Measurements from ENCODE around the gene SOX13.

The SOX13 gene

DNA sequence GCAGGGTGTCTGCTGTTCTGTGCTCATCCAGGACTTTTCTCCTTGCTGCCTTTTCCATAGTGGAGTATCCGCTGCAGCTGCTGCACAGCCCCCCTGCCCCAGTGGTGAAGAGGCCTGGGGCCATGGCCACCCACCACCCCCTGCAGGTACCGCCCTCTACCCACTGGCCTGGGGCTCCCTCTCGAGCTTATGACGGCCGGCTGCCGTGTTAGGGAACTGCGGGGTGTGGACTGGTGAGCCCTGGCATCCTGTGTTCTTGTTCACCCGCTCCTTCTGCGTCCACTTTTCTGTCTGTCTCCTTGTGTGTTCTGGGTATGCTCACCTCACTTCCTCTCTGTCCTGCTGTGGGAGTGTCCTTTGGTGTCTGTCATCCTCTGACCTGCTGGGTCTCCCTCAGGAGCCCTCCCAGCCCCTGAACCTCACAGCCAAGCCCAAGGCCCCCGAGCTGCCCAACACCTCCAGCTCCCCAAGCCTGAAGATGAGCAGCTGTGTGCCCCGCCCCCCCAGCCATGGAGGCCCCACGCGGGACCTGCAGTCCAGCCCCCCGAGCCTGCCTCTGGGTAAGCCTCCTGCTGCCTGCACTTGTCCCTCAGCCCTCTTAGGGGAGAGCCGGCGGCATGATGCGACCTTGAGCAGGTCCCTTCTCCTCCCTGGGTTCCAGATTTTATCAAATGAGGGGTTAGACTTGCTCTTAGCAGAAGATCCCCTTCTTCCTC lies 49.1 kb downstream of the SOX13 start:
- Mint-ChIP-seq H3K4me1 (ENCODE audit: low read depth) (no peaks in the 10 kb centered on the region), H3K36me3 (no peaks in the 10 kb centered on the region), H3K9me3 (ENCODE audit: low read depth) (no peaks in the 10 kb centered on the region), H3K27me3 (no peaks in the 10 kb centered on the region), H3K27ac (no peak overlapping the region), H3K4me3 (no peak overlapping the region)

DNA sequence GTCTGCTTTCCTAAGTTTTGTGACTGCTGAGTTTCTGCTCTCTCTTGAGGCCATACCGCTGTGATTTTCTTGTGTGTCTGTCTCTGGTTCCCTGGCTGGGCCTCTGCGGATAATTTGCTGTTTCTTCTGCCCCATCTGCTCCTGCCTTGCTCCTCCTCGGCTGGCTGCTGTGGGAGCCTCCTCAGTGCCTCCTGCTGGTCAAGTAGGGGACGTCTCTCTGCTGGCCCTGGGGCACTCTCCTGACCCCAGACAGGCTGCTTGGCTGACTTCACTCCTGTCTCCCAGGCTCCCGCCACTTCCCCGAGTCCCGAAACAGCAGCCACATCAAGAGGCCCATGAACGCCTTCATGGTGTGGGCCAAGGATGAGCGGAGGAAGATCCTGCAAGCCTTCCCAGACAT lies 50.5 kb downstream of the SOX13 start:
- Mint-ChIP-seq H3K27me3 (no peaks in the 10 kb centered on the region), H3K36me3 (no peaks in the 10 kb centered on the region), H3K4me3 (no peak overlapping the region), H3K27ac (no peak overlapping the region), H3K4me1 (ENCODE audit: low read depth) (no peaks in the 10 kb centered on the region), H3K9me3 (ENCODE audit: low read depth) (no peaks in the 10 kb centered on the region)

DNA sequence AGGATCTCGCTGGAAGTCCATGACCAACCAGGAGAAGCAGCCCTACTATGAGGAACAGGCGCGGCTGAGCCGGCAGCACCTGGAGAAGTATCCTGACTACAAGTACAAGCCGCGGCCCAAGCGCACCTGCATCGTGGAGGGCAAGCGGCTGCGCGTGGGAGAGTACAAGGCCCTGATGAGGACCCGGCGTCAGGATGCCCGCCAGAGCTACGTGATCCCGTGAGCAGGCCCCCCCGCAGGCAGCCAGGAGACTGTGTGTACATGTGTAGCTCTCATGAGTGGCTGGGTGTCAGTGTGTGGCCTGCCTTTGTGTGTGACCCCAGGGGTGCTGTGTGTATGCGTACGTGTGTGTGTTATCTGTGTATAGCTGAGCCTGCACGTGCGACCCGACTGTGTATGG lies 51.7 kb downstream of the SOX13 start:
- Mint-ChIP-seq H3K27ac (no peak overlapping the region), H3K4me3 (no peak overlapping the region), H3K36me3 (no peaks in the 10 kb centered on the region), H3K9me3 (ENCODE audit: low read depth) (no peaks in the 10 kb centered on the region), H3K27me3 (no peaks in the 10 kb centered on the region), H3K4me1 (ENCODE audit: low read depth) (peaks cover 4% of the 10 kb centered on the region)

DNA sequence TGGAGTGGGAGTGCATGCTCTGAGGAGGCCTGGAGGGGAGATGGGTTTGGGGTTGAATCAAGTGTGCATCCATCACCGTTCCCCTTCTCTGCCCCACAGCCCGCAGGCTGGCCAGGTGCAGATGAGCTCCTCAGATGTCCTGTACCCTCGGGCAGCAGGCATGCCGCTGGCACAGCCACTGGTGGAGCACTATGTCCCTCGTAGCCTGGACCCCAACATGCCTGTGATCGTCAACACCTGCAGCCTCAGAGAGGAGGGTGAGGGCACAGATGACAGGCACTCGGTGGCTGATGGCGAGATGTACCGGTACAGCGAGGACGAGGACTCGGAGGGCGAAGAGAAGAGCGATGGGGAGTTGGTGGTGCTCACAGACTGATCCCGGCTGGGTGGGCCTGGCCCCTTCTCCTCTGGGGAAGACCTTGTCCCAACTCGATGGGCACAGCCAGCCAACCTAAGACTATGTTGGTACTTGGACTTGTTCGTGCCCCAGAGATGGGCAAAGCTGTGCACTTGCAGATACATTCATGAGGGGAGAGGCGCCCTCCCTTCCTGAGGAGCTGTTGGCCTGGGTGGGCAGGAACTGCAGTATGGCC lies 52.9 kb downstream of the SOX13 start:
- Mint-ChIP-seq H3K27ac (no peak overlapping the region), H3K9me3 (ENCODE audit: low read depth) (no peaks in the 10 kb centered on the region), H3K4me3 (no peak overlapping the region)

DNA sequence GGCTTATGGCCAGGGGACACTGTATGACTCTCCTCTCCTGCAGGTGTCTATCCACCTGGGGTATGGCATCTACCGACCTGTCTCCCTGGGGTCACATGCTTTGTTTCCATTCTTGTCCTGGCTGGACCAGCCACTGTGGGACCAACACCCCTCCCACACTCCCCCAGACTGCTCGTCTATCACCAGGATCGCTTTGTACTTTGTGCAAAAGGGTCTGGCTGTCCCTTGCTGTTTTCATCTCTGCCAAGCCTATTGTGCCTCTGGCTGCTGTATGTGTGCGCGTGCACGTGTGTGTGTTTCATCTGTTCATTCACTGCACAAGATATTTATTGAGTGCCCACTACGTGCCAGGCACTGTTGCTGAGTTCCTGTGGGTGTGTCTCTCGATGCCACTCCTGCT lies 53.5 kb downstream of the SOX13 start:
- H3K4me1 Mint-ChIP-seq (ENCODE audit: low read depth), result peaks cover 4% of the 10 kb centered on the region

More for the DNA sequence above, 52.9 kb downstream of the SOX13 start:
- no peaks in the 10 kb centered on the region for H3K36me3 Mint-ChIP-seq
- no peaks in the 10 kb centered on the region for H3K27me3 Mint-ChIP-seq
- peaks cover 4% of the 10 kb centered on the region for H3K4me1 Mint-ChIP-seq (ENCODE audit: low read depth)

DNA sequence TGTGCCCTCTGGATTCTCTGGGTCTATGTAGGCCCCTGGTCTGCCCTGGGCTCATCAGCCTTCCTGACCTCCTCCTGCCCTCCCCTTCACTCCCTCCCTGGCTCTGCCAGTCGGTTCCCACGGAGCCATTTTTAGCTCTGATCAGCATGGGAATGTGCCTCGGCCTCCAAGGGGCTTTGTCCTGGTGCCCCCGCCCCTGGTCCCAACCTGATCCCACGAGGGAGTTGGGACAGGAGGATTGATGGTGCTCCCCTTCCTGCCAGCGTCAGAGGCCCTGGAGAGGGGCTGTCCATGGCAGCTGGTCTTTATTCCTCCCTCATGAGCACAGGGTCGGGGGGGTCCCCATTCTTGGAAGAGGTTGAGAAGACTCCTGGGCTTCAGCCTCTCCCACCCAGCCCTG lies 54.0 kb downstream of the SOX13 start:
- Mint-ChIP-seq H3K36me3 (no peaks in the 10 kb centered on the region), H3K9me3 (ENCODE audit: low read depth) (no peaks in the 10 kb centered on the region), H3K4me3 (no peak overlapping the region), H3K27ac (no peak overlapping the region), H3K27me3 (no peaks in the 10 kb centered on the region), H3K4me1 (ENCODE audit: low read depth) (peaks cover 4% of the 10 kb centered on the region)

More for the DNA sequence above, 53.5 kb downstream of the SOX13 start:
- Mint-ChIP-seq H3K9me3 (ENCODE audit: low read depth) (no peaks in the 10 kb centered on the region), H3K27me3 (no peaks in the 10 kb centered on the region), H3K4me3 (no peak overlapping the region), H3K36me3 (no peaks in the 10 kb centered on the region), H3K27ac (no peak overlapping the region)

DNA sequence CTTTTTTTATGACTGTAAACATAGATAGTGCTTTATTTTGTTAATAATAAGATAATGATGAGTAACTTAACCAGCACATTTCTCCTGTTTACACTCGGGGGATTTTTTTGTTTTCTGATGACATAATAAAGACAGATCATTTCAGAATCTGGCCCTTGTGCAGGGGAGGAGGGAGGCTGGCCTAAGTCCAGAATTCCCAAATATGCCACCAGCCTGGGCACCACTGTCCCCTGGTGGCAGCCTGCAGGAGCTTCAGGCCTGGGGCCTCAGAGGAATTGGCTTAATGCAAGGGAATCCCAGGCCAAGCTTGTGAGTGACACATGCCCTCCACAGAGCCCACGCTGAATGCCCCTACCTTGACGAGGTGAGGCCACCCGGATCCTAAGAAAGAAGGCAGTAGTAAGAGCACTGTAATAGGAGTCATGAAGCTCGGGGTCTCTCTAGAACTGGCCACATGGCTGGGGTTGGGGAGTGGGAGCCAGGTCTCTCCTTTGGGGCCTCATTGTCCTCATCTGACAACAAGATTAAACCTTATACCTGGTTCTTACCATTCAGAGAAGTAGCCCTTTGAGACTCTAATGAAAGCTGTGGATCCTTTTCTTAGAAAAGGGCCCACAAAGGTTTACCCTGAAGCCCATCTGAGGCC lies 54.8 kb downstream of the SOX13 start:
- no peaks in the 10 kb centered on the region for H3K27me3 Mint-ChIP-seq
- H3K9me3 Mint-ChIP-seq (ENCODE audit: low read depth), result no peaks in the 10 kb centered on the region
- no peak overlapping the region for H3K4me3 Mint-ChIP-seq
- no peaks in the 10 kb centered on the region for H3K36me3 Mint-ChIP-seq
- H3K27ac Mint-ChIP-seq, result no peak overlapping the region
- peaks cover 4% of the 10 kb centered on the region for H3K4me1 Mint-ChIP-seq (ENCODE audit: low read depth)

DNA sequence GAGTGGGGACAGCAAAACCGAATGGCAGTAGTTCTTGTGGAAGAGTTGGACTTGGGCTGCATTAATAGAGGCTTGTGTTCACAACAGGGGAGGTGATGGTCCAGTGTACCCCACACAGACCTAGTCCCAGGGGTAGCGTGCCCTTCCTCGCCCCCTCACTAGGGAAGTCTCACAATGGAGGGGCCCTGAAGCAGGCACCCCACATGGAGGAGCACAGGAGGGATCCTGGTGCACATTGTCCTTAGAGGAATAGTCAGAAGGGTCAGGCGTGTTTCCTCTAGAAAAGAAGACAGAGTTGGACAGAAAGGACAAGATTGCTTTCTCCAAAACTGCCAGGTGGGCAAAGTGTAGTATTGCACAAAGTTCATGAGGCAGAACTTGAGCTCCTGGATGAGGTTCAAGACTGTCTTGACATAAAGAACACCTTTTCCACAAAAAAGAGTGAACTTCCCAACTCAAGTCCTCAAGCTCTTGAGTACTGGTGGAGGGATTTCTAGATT lies 55.6 kb downstream of the SOX13 start:
- Mint-ChIP-seq H3K27me3 (no peaks in the 10 kb centered on the region), H3K27ac (no peak overlapping the region), H3K36me3 (no peaks in the 10 kb centered on the region), H3K4me3 (no peak overlapping the region), H3K9me3 (ENCODE audit: low read depth) (no peaks in the 10 kb centered on the region), H3K4me1 (ENCODE audit: low read depth) (peaks cover 4% of the 10 kb centered on the region)

DNA sequence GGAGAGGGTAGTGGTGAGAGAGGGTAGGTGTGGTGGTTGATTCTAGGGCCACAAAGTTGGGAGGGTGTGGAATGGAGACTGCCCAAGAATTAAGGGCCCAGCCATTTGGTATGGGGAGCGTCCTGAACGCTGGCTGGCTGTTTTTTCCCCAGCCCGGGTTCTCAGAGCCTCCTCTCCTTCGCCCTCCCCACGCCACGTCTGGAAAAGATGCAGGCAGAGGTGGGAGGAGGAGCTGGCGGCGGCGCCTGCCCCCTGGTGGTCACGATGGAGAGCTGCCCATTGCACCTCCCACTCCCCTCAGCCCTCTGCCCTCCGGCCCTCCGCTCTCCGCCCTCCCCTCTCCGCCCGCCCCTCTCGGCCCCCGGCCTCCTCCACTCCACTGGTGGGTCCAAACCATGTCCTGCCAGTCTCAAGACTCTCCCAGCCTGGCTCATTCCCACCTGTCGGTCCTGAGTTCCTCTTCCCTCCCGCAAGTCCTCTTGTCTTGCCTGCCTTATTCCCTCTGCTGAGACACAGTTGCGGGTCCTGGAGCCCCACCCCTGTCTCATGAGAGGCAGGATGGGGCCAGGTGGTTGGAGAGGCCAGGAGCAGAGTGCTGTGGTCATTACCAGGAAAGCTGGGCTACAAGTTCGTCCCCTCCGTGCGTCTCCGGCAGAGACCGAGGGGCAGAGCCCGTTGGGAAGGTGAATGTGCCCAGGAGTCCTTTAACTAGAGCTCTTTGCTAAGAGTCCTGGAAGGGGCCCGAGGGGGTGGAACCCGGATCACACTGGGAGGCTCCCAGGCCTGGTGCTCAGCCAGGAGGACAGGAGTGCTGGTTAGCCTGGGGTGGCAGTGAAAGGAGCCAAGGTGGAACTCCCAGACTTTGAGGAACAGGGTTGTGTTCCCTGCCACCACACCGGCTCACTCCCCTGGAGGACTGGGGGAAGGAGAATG lies 56.3 kb downstream of the SOX13 start:
- H3K4me1 Mint-ChIP-seq (ENCODE audit: low read depth), result peaks cover 4% of the 10 kb centered on the region
- H3K36me3 Mint-ChIP-seq, result no peaks in the 10 kb centered on the region
- H3K4me3 Mint-ChIP-seq, result no peak overlapping the region
- no peak overlapping the region for H3K27ac Mint-ChIP-seq
- H3K27me3 Mint-ChIP-seq, result no peaks in the 10 kb centered on the region
- H3K9me3 Mint-ChIP-seq (ENCODE audit: low read depth), result no peaks in the 10 kb centered on the region

DNA sequence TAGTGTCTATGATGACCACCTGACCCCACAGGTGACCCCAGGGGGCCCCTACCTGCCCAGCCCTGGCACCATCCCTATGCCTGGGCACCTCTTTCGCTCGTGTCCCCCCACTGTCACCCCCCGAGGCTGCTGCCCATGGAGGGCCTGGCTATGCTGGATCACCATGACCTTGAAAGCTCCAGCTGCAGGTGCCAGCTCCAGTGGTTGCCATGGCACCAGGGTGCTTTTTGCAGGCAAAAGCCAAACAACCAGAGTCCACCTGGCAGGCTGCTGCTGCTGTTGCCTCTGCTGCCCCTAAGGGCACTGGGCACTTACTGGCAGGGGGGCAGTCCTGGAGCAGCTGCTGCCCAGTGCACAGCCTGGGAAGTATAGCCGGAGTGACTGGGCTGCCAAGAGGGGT lies 57.3 kb downstream of the SOX13 start:
- peaks cover 4% of the 10 kb centered on the region for H3K4me1 Mint-ChIP-seq (ENCODE audit: low read depth)
- H3K27ac Mint-ChIP-seq, result no peak overlapping the region
- no peaks in the 10 kb centered on the region for H3K27me3 Mint-ChIP-seq
- no peaks in the 10 kb centered on the region for H3K36me3 Mint-ChIP-seq
- H3K4me3 Mint-ChIP-seq, result no peak overlapping the region
- H3K9me3 Mint-ChIP-seq (ENCODE audit: low read depth), result no peaks in the 10 kb centered on the region

DNA sequence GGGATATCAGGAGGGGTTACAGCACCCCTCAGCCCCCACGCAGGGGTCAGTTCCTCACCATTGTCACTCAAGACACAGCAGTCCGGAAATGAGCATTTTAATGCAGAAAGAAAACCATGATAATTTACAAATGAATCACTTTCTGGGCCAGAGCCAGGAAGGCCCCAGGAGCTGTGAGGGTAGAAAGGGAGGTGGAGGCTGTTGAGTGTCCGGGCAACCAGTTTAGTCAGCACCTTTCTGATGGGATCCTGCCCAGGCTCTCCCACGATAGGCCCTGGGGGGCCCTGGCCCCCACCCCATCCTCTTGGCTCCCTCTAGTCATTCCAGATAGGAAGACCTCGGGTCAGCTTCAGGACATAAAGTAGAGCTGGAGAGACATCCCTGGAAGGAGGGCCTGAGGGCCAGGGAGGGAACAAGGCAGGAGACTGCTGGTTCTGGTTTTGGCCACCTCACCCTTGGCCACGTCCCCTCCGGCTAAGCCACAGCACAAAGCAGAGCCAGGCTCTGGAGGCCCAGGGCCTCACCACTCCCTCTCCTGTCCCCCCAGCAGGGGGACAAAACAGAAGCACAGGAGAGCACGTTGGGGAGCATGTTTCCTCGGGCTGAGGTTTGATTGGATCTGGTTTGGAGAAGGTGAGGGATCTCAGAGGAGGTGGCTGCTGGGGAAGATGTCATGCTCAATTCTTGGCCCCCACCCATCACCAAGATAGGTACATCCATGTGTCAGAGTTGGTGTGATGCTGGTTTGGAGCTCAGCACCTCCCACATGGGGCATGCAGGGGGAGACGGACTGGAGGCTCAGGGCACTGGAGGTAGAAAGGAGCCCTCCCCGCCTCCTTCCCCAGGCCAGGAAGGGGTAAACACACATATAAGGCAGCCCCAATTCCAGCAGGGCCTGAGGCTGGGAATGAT lies 58.3 kb downstream of the SOX13 start:
- Mint-ChIP-seq H3K27ac (no peak overlapping the region), H3K27me3 (no peaks in the 10 kb centered on the region), H3K4me3 (no peak overlapping the region), H3K4me1 (ENCODE audit: low read depth) (peaks cover 4% of the 10 kb centered on the region), H3K36me3 (no peaks in the 10 kb centered on the region), H3K9me3 (ENCODE audit: low read depth) (no peaks in the 10 kb centered on the region)

DNA sequence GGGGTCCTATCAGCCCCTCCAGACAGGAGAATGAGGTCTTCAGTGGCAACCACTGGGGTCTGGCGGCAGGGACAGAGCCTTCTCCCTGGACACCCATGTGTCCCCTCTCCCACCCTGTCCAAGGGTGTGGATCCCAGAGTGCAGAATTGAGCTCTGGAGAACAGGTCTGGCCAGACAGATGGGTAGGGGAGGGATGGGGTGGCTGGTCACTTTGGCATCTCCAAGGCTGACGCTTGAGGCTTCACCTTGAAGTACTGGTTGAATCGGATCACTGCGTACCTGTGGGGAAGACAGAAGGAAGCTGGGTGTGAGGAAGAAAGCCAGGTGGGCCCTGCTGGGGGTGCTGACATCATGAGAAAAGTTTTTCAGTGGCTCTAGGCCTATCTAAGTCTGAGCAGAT lies 59.1 kb downstream of the SOX13 start:
- peaks cover 4% of the 10 kb centered on the region for H3K4me1 Mint-ChIP-seq (ENCODE audit: low read depth)
- H3K36me3 Mint-ChIP-seq, result no peaks in the 10 kb centered on the region
- H3K27ac Mint-ChIP-seq, result no peak overlapping the region
- no peaks in the 10 kb centered on the region for H3K27me3 Mint-ChIP-seq
- no peaks in the 10 kb centered on the region for H3K9me3 Mint-ChIP-seq (ENCODE audit: low read depth)
- H3K4me3 Mint-ChIP-seq, result no peak overlapping the region

DNA sequence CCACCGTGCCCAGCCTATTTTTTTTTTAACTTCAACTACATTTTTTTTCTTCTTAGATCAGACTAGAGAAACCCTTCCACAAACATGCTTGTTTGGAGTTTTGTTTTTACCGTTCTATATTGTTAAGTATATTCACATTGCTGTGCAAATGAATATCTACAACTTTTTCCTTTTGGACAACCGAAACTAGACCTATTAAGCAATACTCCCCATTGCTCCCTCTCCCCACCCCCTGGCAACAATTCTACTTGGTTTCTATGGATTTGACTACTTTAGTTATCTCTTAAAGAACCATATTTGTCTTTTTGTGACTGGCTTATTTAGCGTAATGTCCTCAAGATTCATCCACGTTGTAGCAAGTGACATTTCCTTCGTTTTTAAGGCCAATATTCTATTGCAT lies 59.8 kb downstream of the SOX13 start:
- H3K27me3 Mint-ChIP-seq, result no peaks in the 10 kb centered on the region
- H3K4me3 Mint-ChIP-seq, result no peak overlapping the region
- no peaks in the 10 kb centered on the region for H3K36me3 Mint-ChIP-seq
- no peak overlapping the region for H3K27ac Mint-ChIP-seq
- H3K9me3 Mint-ChIP-seq (ENCODE audit: low read depth), result no peaks in the 10 kb centered on the region
- peaks cover 4% of the 10 kb centered on the region for H3K4me1 Mint-ChIP-seq (ENCODE audit: low read depth)

DNA sequence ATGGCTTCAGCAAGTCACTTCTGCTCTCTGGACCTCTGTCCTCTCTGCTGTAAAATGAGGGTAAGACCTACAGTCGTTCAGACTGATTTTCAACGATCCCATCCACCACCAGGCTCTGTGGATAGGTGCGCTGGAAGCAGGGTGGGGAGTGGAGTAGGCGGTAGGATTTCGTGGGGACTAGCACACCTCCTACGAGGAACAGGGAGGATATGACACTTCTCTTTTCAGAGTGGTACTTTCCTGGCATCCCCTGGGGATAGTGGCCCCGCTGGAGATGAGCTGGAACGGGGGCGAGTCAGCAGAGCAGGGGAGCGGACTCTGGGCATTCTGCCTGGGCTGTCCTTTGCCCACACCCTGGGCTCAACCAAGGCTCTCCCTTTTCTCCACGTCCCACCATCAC lies 61.2 kb downstream of the SOX13 start:
- H3K4me3 Mint-ChIP-seq, result no peak overlapping the region
- no peaks in the 10 kb centered on the region for H3K4me1 Mint-ChIP-seq (ENCODE audit: low read depth)
- no peaks in the 10 kb centered on the region for H3K9me3 Mint-ChIP-seq (ENCODE audit: low read depth)
- H3K36me3 Mint-ChIP-seq, result peaks cover 3% of the 10 kb centered on the region
- no peaks in the 10 kb centered on the region for H3K27me3 Mint-ChIP-seq
- H3K27ac Mint-ChIP-seq, result no peak overlapping the region

Data from activated naive CD8-positive, alpha-beta T cell (primary cell).